Measurements from ENCODE around the gene PHEX. TPM values are rescaled to one million over a fixed set of nuclear protein-coding genes. Genes with fewer than 3 reads are reported as not detected.
A peak's percentile ranks its signal among the peaks of the same experiment; 100 is the strongest.

The PHEX gene
- 1 to 10 TPM in 1 of 2 donors, under 1 TPM in 1; 0.19 to 1.9 TPM for total RNA-seq

DNA sequence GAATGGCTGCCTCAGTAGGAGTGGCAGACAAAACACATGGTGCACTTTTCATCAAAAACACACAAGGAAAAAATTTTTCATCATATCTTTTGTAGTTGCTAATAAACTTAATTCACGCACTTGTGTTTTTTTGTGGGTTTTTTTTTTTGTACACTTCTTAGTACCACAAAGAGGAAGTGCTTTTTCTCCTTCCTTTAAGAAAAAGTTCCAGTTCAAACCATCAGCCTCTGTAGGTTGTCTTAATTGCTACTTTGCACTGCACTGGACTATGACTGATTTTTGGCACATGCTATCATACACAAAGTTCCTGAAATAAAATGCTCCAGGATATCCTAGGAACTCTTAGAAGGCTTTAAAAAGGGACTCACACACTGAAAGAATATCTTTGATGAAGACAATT, at the start of gene PHEX:
Gene PHEX, plus strand, starts transcription at position 242 of the 400 bp plus-strand sequence. CDS start 681 bp downstream, outside the sequence.
- H3K4me3 Mint-ChIP-seq: no peak within 1 kb of the TSS
- H3K4me1 Mint-ChIP-seq: peaks cover 6% of the 10 kb centered on the region
- no peaks in the 10 kb centered on the region for H3K9me3 Mint-ChIP-seq
- no peaks in the 10 kb centered on the region for H3K27me3 Mint-ChIP-seq
- ATAC-seq (replicated peaks): no peak
- H3K36me3 Mint-ChIP-seq (ENCODE audit: low read depth): no peaks in the 10 kb centered on the region
- H3K27ac Mint-ChIP-seq: no peak within 1 kb of the TSS

DNA sequence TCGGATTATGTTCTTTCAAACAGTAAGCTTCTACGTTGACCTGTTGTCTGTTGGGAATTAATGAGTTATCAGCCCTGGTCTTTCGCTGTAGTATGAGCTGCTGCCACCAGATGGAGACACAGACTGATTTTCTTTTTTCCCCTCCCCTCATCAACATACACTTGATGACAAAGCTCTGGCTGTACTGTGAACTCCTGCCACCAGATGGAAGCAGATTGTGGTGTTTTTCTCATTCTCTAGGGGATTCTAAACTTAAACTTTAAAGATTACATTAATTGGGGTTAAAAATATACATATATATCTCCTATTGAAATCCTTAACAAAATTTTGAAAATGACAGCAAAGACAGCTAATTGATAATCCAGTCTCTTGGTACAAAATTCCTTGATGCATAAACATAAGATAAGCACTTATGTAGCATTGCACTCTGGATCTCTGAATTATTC, 46.8 kb upstream of the PHEX start:
- ATAC-seq (replicated peaks): peak; percentile 77
- Mint-ChIP-seq H3K4me3 (no peak overlapping the region), H3K27me3 (no peaks in the 10 kb centered on the region), H3K27ac (no peak overlapping the region), H3K4me1 (no peaks in the 10 kb centered on the region), H3K36me3 (ENCODE audit: low read depth) (peaks cover 58% of the 10 kb centered on the region), H3K9me3 (no peaks in the 10 kb centered on the region)

DNA sequence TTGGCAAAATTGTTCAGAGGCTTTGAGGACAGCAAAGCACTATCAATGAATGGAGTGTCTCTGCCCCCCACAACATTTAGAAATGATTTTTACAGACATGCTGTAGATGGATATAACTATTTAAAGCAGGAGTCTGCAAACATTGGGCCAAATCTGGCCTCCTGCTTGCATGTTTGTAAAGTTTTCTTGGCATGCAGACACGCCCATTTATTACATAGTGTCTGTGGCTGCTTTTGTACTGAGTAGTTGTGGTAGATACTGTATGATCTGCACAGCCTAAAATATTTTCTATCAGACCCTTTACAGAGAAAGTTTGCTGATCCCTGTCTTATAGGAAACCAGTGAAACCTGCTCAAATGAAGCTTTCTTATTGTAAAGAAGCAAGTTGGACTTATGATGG, 45.5 kb upstream of the PHEX start:
- Mint-ChIP-seq H3K36me3 (ENCODE audit: low read depth) (peaks cover 69% of the 10 kb centered on the region), H3K27me3 (no peaks in the 10 kb centered on the region), H3K9me3 (no peaks in the 10 kb centered on the region), H3K4me3 (no peak overlapping the region), H3K27ac (no peak overlapping the region), H3K4me1 (no peaks in the 10 kb centered on the region)
- ATAC-seq (replicated peaks): no peak

DNA sequence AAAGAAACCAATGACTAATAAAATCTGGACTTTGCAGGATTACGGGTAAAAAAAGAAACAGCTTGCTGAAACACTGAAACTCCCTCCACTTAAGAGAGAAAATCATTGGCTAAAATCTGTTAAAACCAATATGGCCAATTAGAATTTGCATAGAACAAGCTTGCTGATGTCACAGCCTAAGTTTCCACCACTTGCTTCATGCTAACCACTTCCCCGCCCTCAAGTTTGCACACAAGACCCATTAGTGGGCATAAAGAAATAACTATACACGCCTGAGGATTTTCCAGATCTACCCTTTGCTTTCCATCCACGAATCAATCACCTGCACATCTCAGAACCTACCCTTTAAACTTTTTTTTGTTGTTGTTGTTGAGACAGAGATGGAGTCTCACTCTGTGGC, 42.7 kb upstream of the PHEX start:
- H3K4me1 Mint-ChIP-seq: no peaks in the 10 kb centered on the region
- peak; percentile 66 for ATAC-seq (replicated peaks)
- H3K27me3 Mint-ChIP-seq: no peaks in the 10 kb centered on the region
- H3K36me3 Mint-ChIP-seq (ENCODE audit: low read depth): peaks cover 92% of the 10 kb centered on the region
- H3K27ac Mint-ChIP-seq: peak overlapping the region; percentile 36
- no peak overlapping the region for H3K4me3 Mint-ChIP-seq
- no peaks in the 10 kb centered on the region for H3K9me3 Mint-ChIP-seq

DNA sequence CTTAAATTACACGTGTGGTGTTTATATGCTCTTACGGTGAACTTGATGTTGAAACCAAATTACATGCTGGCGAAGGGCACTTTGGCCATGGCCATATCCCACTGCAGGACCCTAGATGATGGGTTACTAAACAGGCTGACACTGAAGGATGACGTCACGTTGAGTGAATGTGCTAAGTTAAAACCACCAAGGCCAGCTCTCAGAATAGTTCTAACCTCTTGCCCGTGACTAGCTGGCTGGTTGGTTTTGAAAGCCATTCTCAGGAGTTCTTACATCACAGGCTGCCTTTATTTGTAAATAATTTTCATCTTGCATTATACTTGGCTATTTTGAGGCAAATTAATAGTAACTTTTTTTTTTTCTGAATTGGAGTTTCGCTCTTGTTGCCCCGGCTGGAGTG, 41.3 kb upstream of the PHEX start:
- peak; percentile 31 for ATAC-seq (replicated peaks)
- Mint-ChIP-seq H3K36me3 (ENCODE audit: low read depth) (peaks cover 89% of the 10 kb centered on the region), H3K4me3 (peak overlapping the region; percentile 10), H3K4me1 (no peaks in the 10 kb centered on the region), H3K9me3 (no peaks in the 10 kb centered on the region), H3K27me3 (no peaks in the 10 kb centered on the region), H3K27ac (no peak overlapping the region)

DNA sequence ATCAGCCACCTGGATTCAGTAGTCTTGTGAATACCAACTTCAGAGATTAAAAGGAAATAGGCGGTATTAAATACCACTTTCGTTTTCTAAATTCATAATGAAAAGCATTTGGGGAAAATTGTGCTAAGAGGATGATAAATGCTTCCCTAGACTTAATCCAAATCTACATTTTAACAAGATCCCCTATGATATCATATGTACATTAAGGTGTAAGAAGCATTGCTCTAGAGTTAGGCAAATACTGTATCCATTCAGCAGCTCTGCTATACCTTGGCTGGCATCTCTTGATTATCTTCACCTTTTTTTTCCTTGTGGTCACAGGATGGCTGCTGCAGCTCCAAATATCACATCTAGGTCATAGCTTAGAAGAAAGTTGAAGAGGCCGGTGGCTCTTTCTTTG, 40.6 kb upstream of the PHEX start:
- Mint-ChIP-seq H3K27me3 (no peaks in the 10 kb centered on the region), H3K36me3 (ENCODE audit: low read depth) (peaks cover 86% of the 10 kb centered on the region), H3K4me3 (no peak overlapping the region), H3K27ac (peak overlapping the region; percentile 25), H3K9me3 (no peaks in the 10 kb centered on the region), H3K4me1 (no peaks in the 10 kb centered on the region)
- ATAC-seq (replicated peaks): peak; percentile 48

DNA sequence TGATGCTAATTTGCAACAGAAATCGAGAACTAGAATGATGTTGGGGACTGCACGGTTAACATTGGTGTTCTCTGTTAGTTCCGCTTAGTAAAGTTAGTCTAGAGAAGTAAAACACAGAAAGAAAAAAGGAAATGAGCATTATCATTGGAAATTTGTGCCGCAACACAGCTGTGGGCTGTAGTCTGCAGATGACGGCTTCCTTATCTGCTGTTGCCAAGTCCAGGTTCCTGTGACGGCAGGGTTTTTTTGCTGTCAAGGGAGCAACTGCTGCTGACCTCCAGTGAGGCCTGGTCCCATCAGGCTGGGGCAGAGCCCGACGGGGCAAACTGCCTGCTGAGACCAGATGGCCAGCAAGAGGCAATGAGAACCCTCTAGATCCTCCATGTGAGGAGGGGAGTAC, 38.9 kb upstream of the PHEX start:
- Mint-ChIP-seq H3K27me3 (no peaks in the 10 kb centered on the region), H3K4me3 (no peak overlapping the region), H3K27ac (no peak overlapping the region), H3K36me3 (ENCODE audit: low read depth) (peaks cover 70% of the 10 kb centered on the region), H3K4me1 (no peaks in the 10 kb centered on the region), H3K9me3 (no peaks in the 10 kb centered on the region)
- no peak for ATAC-seq (replicated peaks)

DNA sequence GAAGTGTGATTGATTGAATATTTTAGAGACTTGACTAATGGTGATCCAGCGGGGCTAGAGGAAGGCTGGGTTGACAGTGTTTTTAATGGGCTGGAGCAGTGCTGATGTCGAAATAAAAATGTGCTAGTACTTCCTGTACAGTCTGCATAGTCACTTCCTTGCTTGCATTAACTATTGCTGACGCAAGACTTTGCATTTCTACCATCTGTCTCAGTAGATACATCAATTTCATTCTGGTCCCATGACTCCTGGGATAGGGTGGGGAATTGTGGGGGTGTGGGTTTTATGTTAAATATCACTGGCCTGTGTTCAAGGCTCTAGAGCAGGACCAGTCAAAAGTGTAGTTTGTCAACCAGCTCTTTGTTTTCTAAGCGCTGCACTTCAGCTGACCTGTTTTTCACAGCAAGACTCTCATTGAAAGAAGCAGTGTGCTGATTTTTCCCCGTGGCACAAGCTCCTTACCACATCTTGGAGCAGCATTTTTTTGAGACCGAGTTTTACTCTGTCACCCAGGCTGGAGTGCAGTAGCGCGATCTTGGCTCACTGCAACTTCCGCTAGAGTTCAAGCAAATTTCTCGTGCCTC, 35.2 kb upstream of the PHEX start:
- ATAC-seq (replicated peaks): no peak
- no peaks in the 10 kb centered on the region for H3K27me3 Mint-ChIP-seq
- no peak overlapping the region for H3K27ac Mint-ChIP-seq
- H3K4me3 Mint-ChIP-seq: no peak overlapping the region
- H3K36me3 Mint-ChIP-seq (ENCODE audit: low read depth): peaks cover 34% of the 10 kb centered on the region
- H3K9me3 Mint-ChIP-seq: no peaks in the 10 kb centered on the region
- no peaks in the 10 kb centered on the region for H3K4me1 Mint-ChIP-seq

DNA sequence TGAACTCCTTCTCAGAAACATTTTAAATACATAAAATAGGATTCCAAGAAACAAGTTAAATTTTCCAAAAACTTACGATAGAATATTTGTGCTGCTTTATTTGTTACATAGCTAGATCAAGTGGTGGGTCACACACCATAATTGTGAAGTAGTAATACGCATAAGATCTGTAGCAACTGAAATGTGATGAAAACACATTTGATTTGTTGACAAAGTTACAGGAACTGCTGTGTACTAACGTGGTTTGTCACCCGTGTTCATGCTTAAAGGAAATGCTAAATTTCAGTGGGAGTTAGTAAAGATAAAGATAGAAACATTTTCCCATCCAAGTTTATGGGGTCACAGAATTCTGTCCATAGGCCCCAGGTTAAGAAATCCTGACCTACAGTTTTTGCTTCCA, 34.1 kb upstream of the PHEX start:
- Mint-ChIP-seq H3K4me1 (no peaks in the 10 kb centered on the region), H3K4me3 (no peak overlapping the region), H3K27ac (no peak overlapping the region), H3K9me3 (no peaks in the 10 kb centered on the region), H3K27me3 (no peaks in the 10 kb centered on the region), H3K36me3 (ENCODE audit: low read depth) (peaks cover 33% of the 10 kb centered on the region)
- no peak for ATAC-seq (replicated peaks)

DNA sequence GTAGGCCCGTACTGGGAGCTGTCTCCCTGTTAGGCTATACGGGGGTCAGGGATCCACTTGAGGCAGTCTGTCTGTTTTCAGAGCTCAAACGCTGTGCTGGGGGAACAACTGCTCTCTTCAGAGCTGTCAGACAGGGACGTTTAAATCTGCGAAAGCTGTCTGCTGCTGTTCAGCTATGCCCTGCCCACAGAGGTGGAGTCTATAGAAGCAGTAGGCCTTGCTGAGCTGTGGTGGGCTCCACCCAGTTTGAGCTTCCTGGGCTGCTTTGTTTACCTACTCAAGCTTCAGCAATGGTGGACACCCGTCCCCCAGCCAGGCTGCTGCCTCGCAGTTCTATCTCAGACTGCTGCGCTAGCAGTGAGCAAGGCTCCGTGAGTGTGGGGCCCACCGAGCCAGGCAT, 27.3 kb upstream of the PHEX start:
- no peak for ATAC-seq (replicated peaks)
- Mint-ChIP-seq H3K4me3 (no peak overlapping the region), H3K36me3 (ENCODE audit: low read depth) (peaks cover 17% of the 10 kb centered on the region), H3K9me3 (no peaks in the 10 kb centered on the region), H3K27me3 (no peaks in the 10 kb centered on the region), H3K4me1 (no peaks in the 10 kb centered on the region), H3K27ac (no peak overlapping the region)

DNA sequence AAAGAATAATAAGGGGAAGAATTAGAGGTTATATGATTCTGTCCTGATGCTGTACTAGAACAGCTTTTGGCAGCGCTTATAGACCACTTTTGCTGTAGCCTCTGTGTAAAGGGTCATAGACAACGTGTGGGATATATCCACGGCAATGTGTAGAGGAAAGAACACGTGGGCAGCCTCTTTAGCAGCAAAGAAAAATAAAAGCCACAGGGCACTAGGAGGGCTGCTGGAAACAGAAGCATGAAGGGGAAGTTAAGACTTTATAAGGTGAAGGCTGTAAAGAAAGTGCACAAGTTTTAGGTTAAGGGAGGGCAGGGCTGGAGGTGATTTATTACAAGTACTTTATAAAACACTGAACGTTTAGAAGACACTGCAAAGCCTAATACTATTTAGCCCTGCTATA, 20.1 kb upstream of the PHEX start:
- Mint-ChIP-seq H3K36me3 (ENCODE audit: low read depth) (no peaks in the 10 kb centered on the region), H3K4me3 (no peak overlapping the region), H3K4me1 (no peaks in the 10 kb centered on the region), H3K27me3 (no peaks in the 10 kb centered on the region), H3K27ac (no peak overlapping the region), H3K9me3 (no peaks in the 10 kb centered on the region)
- ATAC-seq (replicated peaks): no peak

DNA sequence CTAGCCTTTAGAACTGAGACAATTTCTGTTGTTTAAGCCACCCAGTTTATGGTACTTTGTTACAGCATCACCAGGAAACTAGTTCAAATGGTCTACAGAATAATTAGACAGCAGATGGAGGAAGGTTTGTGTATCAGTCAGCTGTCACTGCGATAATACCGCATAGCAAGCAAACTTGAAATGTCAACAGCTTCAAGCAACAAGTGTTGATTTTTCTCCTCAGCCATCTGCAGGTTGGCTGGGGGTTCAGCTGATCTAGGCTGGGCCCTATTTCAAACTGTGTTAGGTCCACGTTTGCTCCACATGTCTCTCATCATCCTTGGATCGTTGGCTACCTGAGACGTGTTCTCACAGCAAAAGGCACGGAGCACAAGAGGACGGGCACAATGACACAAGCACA, 19.2 kb upstream of the PHEX start:
- Mint-ChIP-seq H3K4me3 (no peak overlapping the region), H3K4me1 (no peaks in the 10 kb centered on the region), H3K27me3 (no peaks in the 10 kb centered on the region), H3K27ac (no peak overlapping the region), H3K36me3 (ENCODE audit: low read depth) (no peaks in the 10 kb centered on the region), H3K9me3 (no peaks in the 10 kb centered on the region)
- ATAC-seq (replicated peaks): no peak

DNA sequence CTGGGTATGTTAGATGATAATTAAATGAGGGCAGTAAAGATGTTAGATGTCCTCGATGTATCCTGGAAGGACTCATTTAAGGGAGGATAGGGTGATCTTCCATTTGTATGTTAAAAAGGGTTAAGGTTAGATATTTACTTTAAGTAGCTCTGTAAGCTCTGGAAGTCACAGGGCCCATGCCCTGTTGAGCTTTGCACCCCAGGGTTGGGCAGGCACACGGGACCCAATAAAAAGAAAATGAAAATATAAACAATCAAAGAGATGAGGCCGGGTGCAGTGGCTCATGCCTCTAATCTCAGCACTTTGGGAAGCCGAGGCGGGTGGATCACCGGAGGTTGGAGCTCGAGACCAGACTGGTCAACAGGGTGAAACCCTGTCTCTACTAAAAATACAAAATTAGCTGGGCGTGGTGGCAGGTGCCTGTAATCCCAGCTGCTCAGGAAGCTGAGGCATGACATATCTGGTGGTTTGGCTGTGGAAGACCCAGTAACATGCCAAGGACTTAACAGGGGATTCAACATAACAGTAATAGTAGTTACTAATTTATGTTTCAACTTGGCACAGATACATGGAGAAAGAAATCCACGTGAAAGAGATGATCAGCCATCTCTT, 16.9 kb upstream of the PHEX start:
- no peak overlapping the region for H3K27ac Mint-ChIP-seq
- ATAC-seq (replicated peaks): no peak
- no peak overlapping the region for H3K4me3 Mint-ChIP-seq
- no peaks in the 10 kb centered on the region for H3K27me3 Mint-ChIP-seq
- no peaks in the 10 kb centered on the region for H3K4me1 Mint-ChIP-seq
- H3K36me3 Mint-ChIP-seq (ENCODE audit: low read depth): no peaks in the 10 kb centered on the region
- no peaks in the 10 kb centered on the region for H3K9me3 Mint-ChIP-seq

DNA sequence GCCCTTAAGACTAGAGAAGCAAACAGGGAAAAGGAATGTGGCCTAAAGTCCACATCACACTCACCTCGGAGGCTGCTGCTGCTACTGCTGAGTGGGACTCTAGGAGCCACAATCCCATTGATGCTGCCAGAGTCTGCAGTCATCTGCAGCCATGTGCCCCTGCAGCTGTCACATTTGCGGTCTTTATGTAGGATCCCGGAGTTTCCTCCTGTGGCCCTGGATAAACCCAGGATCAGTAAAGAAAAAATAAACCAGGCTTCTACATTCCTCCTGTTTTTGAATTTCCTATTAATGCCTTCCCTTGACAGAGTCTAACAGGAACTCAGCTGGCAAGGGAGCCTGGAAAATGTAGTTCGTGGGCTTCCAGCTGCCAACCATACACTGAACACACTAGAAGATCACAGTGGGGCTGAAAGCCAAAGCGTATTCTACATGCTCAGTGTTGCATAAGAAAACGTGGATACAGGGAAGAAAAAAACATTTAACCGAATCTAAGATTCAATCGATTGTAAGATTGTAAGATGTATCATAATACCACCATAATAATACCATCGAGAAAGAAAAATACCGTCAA, 10.3 kb upstream of the PHEX start:
- no peak for ATAC-seq (replicated peaks)
- H3K27ac Mint-ChIP-seq: no peak overlapping the region
- H3K4me3 Mint-ChIP-seq: no peak overlapping the region
- H3K36me3 Mint-ChIP-seq (ENCODE audit: low read depth): no peaks in the 10 kb centered on the region
- no peaks in the 10 kb centered on the region for H3K9me3 Mint-ChIP-seq
- H3K4me1 Mint-ChIP-seq: no peaks in the 10 kb centered on the region
- H3K27me3 Mint-ChIP-seq: no peaks in the 10 kb centered on the region

DNA sequence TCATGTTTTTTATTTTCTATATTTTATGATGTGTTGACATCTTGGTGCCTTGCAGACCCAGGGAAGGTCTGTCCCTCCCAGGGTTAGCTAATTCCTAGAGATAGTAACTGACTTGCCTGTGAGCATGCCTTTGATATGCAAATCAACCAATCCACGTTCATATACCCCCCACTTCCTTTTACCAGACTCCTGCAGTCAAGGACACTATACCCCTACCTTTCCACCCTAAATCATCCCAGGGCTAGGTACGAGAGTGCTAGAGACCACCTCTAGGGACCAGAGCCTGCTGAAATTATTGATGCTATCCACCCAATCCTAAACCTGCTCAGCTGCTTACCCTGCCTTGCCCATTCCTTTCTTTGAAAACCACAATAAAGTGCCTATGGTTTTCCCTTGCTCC, 7.5 kb upstream of the PHEX start:
- Mint-ChIP-seq H3K4me3 (no peak overlapping the region), H3K4me1 (peaks cover 6% of the 10 kb centered on the region), H3K27me3 (no peaks in the 10 kb centered on the region), H3K27ac (no peak overlapping the region), H3K9me3 (no peaks in the 10 kb centered on the region), H3K36me3 (ENCODE audit: low read depth) (no peaks in the 10 kb centered on the region)
- ATAC-seq (replicated peaks): no peak
